HEK293 (cell line): Measurements from ENCODE around the gene HSPBAP1.
"Not testable (repeated sequence)": the region's sequence is repeated elsewhere in the genome, so short reads cannot be mapped to it uniquely, and the experiment has no call there.

ENCODE experiments used
- CTCF ChIA-PET: fragments of 350-600 bp; formaldehyde crosslinking; extraction: SDS; loops from one replicate; lab custom pipeline; 2021; ENCODE audit warnings: antibody characterized with exemption; lab: Yijun Ruan, JAX
- POLR2A ChIA-PET: fragments of 300-600 bp; formaldehyde crosslinking; extraction: SDS; loops from one replicate; lab custom pipeline; 2020; ENCODE audit warnings: antibody characterized with exemption, inconsistent platforms; lab: Yijun Ruan, JAX
- H3K27ac ChIP-seq: fragments of 200-500 bp; sonication (Bioruptor generic); 2 replicates; pipeline ENCODE4 v1.5.1; 2014; ENCODE audit warnings: low read depth, low read length, control low read depth, inconsistent platforms; ENCODE audit errors: extremely low read depth
- H3K36me3 ChIP-seq, 2 experiments: fragments of 200-500 bp in 1 of 2; sonication (Bioruptor generic) in 1 of 2; 1 replicate in 1 of 2; 2 replicates in 1 of 2; pipeline ENCODE4 v1.5.1; 2014 to 2017; ENCODE audit warnings: inconsistent platforms in 2 of 2, low read length in 2 of 2; ENCODE audit not compliant: control insufficient read depth in 2 of 2, insufficient read depth in 1 of 2
- H3K4me1 ChIP-seq: fragments of 200-500 bp; sonication (Bioruptor generic); 2 replicates; pipeline ENCODE4 v1.5.1; 2014; ENCODE audit warnings: mild to moderate bottlenecking, low read length, inconsistent platforms; ENCODE audit not compliant: control insufficient read depth, insufficient read depth
- H3K4me3 ChIP-seq: 2 replicates; pipeline ENCODE4 v1.5.1; 2011; ENCODE audit warnings: low read depth, mild to moderate bottlenecking, control low read depth, low read length, moderate library complexity
- H3K9me3 ChIP-seq: fragments of 200-500 bp; sonication (Bioruptor generic); 2 replicates; pipeline ENCODE4 v1.5.1; 2014; ENCODE audit warnings: low read depth, low read length, inconsistent platforms; ENCODE audit not compliant: control insufficient read depth, insufficient read depth
- BCL11A ChIP-seq: fragments of 450-650 bp; formaldehyde crosslinking; IDR thresholded peaks from 2 replicates; pipeline ENCODE4 v1.5.1; 2016; ENCODE audit warnings: low read depth, missing biosample characterization, missing genetic modification characterization
- GLI4 ChIP-seq: fragments of 450-650 bp; formaldehyde crosslinking; IDR thresholded peaks from 2 replicates; pipeline ENCODE4 v1.5.1; 2016; ENCODE audit warnings: missing biosample characterization, missing genetic modification characterization
- SALL2 ChIP-seq: fragments of 450-650 bp; formaldehyde crosslinking; IDR thresholded peaks from 2 replicates; pipeline ENCODE4 v1.5.0; 2017; ENCODE audit warnings: missing biosample characterization, mild to moderate bottlenecking, missing genetic modification characterization, borderline replicate concordance
- SCRT2 ChIP-seq: fragments of 450-650 bp; formaldehyde crosslinking; IDR thresholded peaks from 2 replicates; pipeline ENCODE4 v1.5.1; 2016; ENCODE audit warnings: missing biosample characterization, missing genetic modification characterization
- SP7 ChIP-seq: fragments of 450-650 bp; formaldehyde crosslinking; IDR thresholded peaks from 2 replicates; pipeline ENCODE4 v1.5.1; 2016; ENCODE audit warnings: missing biosample characterization, missing genetic modification characterization
- ZBTB8A ChIP-seq: fragments of 450-650 bp; formaldehyde crosslinking; IDR thresholded peaks from 2 replicates; pipeline ENCODE4 v1.5.1; 2016; ENCODE audit warnings: missing biosample characterization, missing genetic modification characterization
- ZNF184 ChIP-seq: fragments of 450-650 bp; IDR thresholded peaks from 2 replicates; pipeline ENCODE4 v1.5.1; 2018; ENCODE audit warnings: missing biosample characterization, mild to moderate bottlenecking, missing genetic modification characterization
- ZNF221 ChIP-seq: fragments of 450-650 bp; formaldehyde crosslinking; IDR thresholded peaks from 2 replicates; pipeline ENCODE4 v1.5.1; 2017; ENCODE audit warnings: missing biosample characterization, missing genetic modification characterization, borderline replicate concordance
- ZNF366 ChIP-seq: fragments of 450-650 bp; formaldehyde crosslinking; conservative IDR thresholded peaks from 2 replicates; pipeline ENCODE4 v1.5.1; 2016; ENCODE audit warnings: missing biosample characterization, missing genetic modification characterization
- ZNF391 ChIP-seq: fragments of 450-650 bp; formaldehyde crosslinking; IDR thresholded peaks from 2 replicates; pipeline ENCODE4 v1.5.1; 2016; ENCODE audit warnings: low read depth, missing biosample characterization, missing genetic modification characterization, borderline replicate concordance
- ZNF394 ChIP-seq: fragments of 450-650 bp; formaldehyde crosslinking; IDR thresholded peaks from 2 replicates; pipeline ENCODE4 v1.5.1; 2016; ENCODE audit warnings: missing biosample characterization, missing genetic modification characterization, mild to moderate bottlenecking, moderate library complexity, borderline replicate concordance
- ZNF514 ChIP-seq: fragments of 450-650 bp; formaldehyde crosslinking; IDR thresholded peaks from 2 replicates; pipeline ENCODE4 v1.5.1; 2016; ENCODE audit warnings: missing biosample characterization, missing genetic modification characterization
- ZNF529 ChIP-seq: fragments of 450-650 bp; formaldehyde crosslinking; IDR thresholded peaks from 2 replicates; pipeline ENCODE4 v1.5.1; 2017; ENCODE audit warnings: missing genetic modification characterization, missing biosample characterization; ENCODE audit not compliant: insufficient replicate concordance
- ZNF548 ChIP-seq: fragments of 450-650 bp; formaldehyde crosslinking; IDR thresholded peaks from 2 replicates; pipeline ENCODE4 v1.5.1; 2016; ENCODE audit warnings: missing biosample characterization, missing genetic modification characterization
- ZNF629 ChIP-seq: fragments of 450-650 bp; formaldehyde crosslinking; IDR thresholded peaks from 2 replicates; pipeline ENCODE4 v1.5.1; 2017; ENCODE audit warnings: missing biosample characterization, missing genetic modification characterization
- ZNF654 ChIP-seq: fragments of 450-650 bp; formaldehyde crosslinking; IDR thresholded peaks from 2 replicates; pipeline ENCODE4 v1.5.1; 2016; ENCODE audit warnings: low read depth, missing biosample characterization, missing genetic modification characterization
- ZNF701 ChIP-seq: fragments of 450-650 bp; formaldehyde crosslinking; IDR thresholded peaks from 2 replicates; pipeline ENCODE4 v1.5.1; 2016; ENCODE audit warnings: missing biosample characterization, missing genetic modification characterization
- ZNF768 ChIP-seq: fragments of 450-650 bp; formaldehyde crosslinking; IDR thresholded peaks from 2 replicates; pipeline ENCODE4 v1.5.1; 2018; ENCODE audit warnings: missing biosample characterization, mild to moderate bottlenecking, missing genetic modification characterization
- ZSCAN16 ChIP-seq: fragments of 450-650 bp; formaldehyde crosslinking; IDR thresholded peaks from 2 replicates; pipeline ENCODE4 v1.5.1; 2016; ENCODE audit warnings: missing biosample characterization, missing genetic modification characterization
- TF ChIP-seq, protein P1 (sequence below): fragments of 450-650 bp; formaldehyde crosslinking; IDR thresholded peaks from 2 replicates; pipeline ENCODE4 v1.5.1; 2016; ENCODE audit warnings: missing biosample characterization, missing genetic modification characterization
- TF ChIP-seq, protein P2 (sequence below): fragments of 450-650 bp; formaldehyde crosslinking; IDR thresholded peaks from 2 replicates; pipeline ENCODE4 v1.5.1; 2016; ENCODE audit warnings: missing biosample characterization, missing genetic modification characterization
- TF ChIP-seq, protein P3 (sequence below): fragments of 450-650 bp; formaldehyde crosslinking; IDR thresholded peaks from 2 replicates; pipeline ENCODE4 v1.5.1; 2016; ENCODE audit warnings: missing biosample characterization, missing genetic modification characterization
- TF ChIP-seq, protein P4 (sequence below): fragments of 450-650 bp; formaldehyde crosslinking; IDR thresholded peaks from 2 replicates; pipeline ENCODE4 v1.5.1; 2017; ENCODE audit warnings: missing biosample characterization, missing genetic modification characterization

Gene HSPBAP1

DNA sequence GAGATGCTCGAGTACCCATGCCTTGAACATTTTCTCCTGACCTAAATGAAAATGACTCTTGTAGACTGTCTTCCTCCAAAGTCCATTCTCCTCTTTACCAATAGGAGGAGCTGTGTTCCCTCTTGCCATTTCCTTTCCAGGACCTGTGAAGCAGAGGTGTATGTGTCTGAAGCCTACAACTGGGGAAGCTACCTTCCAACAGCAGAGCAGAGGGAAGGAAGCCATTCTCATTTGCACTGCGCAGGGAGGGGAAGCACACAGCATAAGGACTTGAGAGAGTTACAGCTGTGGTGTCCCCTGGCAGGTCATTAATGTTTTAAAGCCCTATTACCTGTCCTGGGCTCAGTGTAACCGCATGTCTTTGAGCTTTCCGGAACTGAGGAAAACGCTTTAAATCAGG lies 38.7 kb downstream of the HSPBAP1 start:
- CTCF ChIA-PET: interaction anchor here (0.5 to 1.6 kb wide), 19 partner anchors 9 to 504 kb away, joined by 3 to 10 read pairs (median 4); partner anchors contain the start of gene SEMA5B

DNA sequence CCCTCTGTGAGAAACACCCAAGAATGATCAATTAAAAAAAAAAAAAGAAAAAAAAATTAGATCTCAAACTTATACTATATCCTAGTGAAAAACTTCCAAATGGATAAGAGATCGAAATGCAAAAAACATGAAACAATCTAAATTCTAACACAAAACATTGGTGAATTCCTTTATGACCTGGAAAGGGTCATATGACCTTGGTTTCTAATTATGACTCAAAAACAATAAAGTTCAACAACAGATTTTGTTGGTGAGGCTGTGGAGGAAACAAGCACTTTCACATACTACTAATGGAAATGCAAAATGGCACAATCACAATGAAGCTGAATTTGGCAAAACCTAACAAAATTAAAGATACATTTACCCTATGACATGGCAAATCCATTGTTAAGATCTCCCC lies 45.3 kb downstream of the HSPBAP1 start:
- POLR2A ChIA-PET: no interaction called here
- Histone ChIP-seq H3K4me1 (no peaks in the 10 kb centered on the region), H3K4me3 (no peak overlapping the region), H3K27ac (no peak overlapping the region)
- CTCF ChIA-PET: no interaction called here
- no peak for TF ChIP-seq ZNF514 (tag by site-specific recombination)
- no peak for TF ChIP-seq SP7
- TF ChIP-seq SCRT2 (tag by site-specific recombination): no peak
- no peak for TF ChIP-seq ZNF391
- TF ChIP-seq ZNF548 (tag by site-specific recombination): no peak
- TF ChIP-seq, all 188 proteins: peak for 0
- H3K36me3 ChIP-seq: peaks cover 0 to 12% of the 10 kb centered on the region in 2 experiments; a peak in 1 of 3 replicates
- no peaks in the 10 kb centered on the region for H3K9me3 ChIP-seq

More for the DNA sequence above, 38.7 kb downstream of the HSPBAP1 start:
- no peak overlapping the region for H3K27ac ChIP-seq
- no peaks in the 10 kb centered on the region for H3K9me3 ChIP-seq
- H3K4me3 ChIP-seq: no peak overlapping the region
- POLR2A ChIA-PET: no interaction called here
- H3K4me1 ChIP-seq: no peaks in the 10 kb centered on the region
- peaks cover 0 to 24% of the 10 kb centered on the region in 2 experiments; a peak in 1 of 3 replicates for H3K36me3 ChIP-seq
- TF ChIP-seq ZNF654 (peak; percentile 64), ZBTB8A (no peak)

DNA sequence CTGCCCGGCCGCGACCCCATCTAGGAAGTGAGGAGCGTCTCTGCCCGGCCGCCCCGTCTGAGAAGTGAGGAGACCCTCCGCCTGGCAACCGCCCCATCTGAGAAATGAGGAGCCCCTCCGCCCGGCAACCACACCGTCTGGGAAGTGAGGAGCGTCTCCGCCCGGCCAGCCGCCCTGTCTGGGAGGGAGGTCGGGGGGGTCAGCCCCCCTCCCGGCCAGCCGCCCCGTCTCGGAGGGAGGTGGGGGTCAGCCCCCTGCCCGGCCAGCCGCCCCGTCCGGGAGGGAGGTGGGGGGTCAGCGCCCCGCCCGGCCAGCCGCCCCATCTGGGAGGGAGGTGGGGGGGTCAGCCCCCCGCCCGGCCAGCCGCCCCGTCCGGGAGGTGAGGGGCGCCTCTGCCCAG lies 46.3 kb downstream of the HSPBAP1 start:
- H3K4me1 ChIP-seq, CTCF ChIA-PET, H3K4me3 ChIP-seq, H3K9me3 ChIP-seq, H3K27ac ChIP-seq, H3K36me3 ChIP-seq, POLR2A ChIA-PET: not testable (repeated sequence)

DNA sequence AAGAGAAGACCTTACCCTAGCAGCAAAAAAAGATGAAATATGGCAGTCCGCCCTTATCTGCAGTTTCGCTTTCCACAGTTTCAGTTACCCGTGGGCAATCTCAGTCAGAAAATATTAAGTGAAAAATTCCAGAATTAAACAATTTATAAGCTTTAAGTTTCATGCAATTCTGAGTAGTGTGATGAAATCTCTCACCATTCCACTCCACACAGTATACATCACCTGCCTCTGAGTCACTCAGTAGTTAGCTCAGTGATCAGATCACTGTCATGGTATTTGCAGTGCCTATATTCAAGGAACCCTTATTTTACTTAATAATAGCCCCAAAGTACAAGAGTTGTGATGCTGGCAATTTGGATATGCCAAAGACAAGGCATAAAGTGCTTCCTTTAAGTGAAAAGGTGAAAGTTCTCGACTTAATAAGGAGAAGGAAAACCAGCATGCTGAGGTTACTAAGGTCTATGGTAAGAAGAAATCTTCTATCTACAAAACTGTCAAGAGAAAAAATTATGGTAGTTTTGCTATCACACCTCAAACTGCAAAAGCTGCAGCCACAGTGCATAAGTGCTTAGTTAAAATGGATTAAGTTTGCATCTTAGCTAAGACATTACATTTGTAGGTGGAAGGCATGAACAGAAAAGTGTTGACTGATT lies 48.1 kb downstream of the HSPBAP1 start:
- H3K27ac ChIP-seq: no peak overlapping the region
- H3K36me3 ChIP-seq: peaks cover 0 to 7% of the 10 kb centered on the region in 2 experiments; a peak in 1 of 3 replicates
- no peaks in the 10 kb centered on the region for H3K4me1 ChIP-seq
- H3K9me3 ChIP-seq: no peaks in the 10 kb centered on the region
- CTCF ChIA-PET: interaction anchor here (1.2 kb wide), 1 partner anchor 10 kb away, joined by 4 read pairs; no protein-coding TSS in a partner anchor
- H3K4me3 ChIP-seq: no peak overlapping the region
- POLR2A ChIA-PET: no interaction called here
- no peak for TF ChIP-seq ZBTB8A
- TF ChIP-seq GLI4: no peak
- TF ChIP-seq ZNF768: no peak
- TF ChIP-seq, protein P1, sequence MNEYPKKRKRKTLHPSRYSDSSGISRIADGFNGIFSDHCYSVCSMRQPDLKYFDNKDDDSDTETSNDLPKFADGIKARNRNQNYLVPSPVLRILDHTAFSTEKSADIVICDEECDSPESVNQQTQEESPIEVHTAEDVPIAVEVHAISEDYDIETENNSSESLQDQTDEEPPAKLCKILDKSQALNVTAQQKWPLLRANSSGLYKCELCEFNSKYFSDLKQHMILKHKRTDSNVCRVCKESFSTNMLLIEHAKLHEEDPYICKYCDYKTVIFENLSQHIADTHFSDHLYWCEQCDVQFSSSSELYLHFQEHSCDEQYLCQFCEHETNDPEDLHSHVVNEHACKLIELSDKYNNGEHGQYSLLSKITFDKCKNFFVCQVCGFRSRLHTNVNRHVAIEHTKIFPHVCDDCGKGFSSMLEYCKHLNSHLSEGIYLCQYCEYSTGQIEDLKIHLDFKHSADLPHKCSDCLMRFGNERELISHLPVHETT (tag by site-specific recombination): no peak
- TF ChIP-seq, protein P2, sequence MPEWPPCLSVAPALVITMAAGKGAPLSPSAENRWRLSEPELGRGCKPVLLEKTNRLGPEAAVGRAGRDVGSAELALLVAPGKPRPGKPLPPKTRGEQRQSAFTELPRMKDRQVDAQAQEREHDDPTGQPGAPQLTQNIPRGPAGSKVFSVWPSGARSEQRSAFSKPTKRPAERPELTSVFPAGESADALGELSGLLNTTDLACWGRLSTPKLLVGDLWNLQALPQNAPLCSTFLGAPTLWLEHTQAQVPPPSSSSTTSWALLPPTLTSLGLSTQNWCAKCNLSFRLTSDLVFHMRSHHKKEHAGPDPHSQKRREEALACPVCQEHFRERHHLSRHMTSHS (tag by site-specific recombination): no peak
- TF ChIP-seq BCL11A (tag by site-specific recombination): no peak
- TF ChIP-seq, protein P3, sequence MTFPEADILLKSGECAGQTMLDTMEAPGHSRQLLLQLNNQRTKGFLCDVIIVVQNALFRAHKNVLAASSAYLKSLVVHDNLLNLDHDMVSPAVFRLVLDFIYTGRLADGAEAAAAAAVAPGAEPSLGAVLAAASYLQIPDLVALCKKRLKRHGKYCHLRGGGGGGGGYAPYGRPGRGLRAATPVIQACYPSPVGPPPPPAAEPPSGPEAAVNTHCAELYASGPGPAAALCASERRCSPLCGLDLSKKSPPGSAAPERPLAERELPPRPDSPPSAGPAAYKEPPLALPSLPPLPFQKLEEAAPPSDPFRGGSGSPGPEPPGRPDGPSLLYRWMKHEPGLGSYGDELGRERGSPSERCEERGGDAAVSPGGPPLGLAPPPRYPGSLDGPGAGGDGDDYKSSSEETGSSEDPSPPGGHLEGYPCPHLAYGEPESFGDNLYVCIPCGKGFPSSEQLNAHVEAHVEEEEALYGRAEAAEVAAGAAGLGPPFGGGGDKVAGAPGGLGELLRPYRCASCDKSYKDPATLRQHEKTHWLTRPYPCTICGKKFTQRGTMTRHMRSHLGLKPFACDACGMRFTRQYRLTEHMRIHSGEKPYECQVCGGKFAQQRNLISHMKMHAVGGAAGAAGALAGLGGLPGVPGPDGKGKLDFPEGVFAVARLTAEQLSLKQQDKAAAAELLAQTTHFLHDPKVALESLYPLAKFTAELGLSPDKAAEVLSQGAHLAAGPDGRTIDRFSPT (tag by site-specific recombination): no peak
- no peak for TF ChIP-seq ZNF629 (tag by site-specific recombination)
- TF ChIP-seq ZNF221: no peak
- TF ChIP-seq SALL2 (tag by site-specific recombination): no peak
- TF ChIP-seq, protein P4, sequence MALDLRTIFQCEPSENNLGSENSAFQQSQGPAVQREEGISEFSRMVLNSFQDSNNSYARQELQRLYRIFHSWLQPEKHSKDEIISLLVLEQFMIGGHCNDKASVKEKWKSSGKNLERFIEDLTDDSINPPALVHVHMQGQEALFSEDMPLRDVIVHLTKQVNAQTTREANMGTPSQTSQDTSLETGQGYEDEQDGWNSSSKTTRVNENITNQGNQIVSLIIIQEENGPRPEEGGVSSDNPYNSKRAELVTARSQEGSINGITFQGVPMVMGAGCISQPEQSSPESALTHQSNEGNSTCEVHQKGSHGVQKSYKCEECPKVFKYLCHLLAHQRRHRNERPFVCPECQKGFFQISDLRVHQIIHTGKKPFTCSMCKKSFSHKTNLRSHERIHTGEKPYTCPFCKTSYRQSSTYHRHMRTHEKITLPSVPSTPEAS (tag by site-specific recombination): no peak
- no peak for TF ChIP-seq ZNF394
- no peak for TF ChIP-seq ZNF366 (tag by site-specific recombination)
- no peak for TF ChIP-seq ZNF184 (tag by site-specific recombination)
- no peak for TF ChIP-seq ZNF701 (tag by site-specific recombination)
- TF ChIP-seq ZNF529: no peak
- no peak for TF ChIP-seq ZSCAN16 (tag by site-specific recombination)
